Activated effector memory CD4-positive, alpha-beta T cell treated with anti-CD3 and anti-CD28 coated beads, Interleukin-2, amount 50 U/mL, for 16 hours (primary cell): ENCODE results near the gene VANGL1.
A peak's percentile ranks its signal among the peaks of the same experiment; 100 is the strongest.

ENCODE experiments used
- DNase-seq: peaks from one replicate; pipeline ENCODE4 v3.0.0-alpha.2; 2020

VANGL1 gene

GRCh38 chr1:115647047-115647446, 5.3 kb downstream of the VANGL1 start:
- DNase-seq, result no peak

DNA sequence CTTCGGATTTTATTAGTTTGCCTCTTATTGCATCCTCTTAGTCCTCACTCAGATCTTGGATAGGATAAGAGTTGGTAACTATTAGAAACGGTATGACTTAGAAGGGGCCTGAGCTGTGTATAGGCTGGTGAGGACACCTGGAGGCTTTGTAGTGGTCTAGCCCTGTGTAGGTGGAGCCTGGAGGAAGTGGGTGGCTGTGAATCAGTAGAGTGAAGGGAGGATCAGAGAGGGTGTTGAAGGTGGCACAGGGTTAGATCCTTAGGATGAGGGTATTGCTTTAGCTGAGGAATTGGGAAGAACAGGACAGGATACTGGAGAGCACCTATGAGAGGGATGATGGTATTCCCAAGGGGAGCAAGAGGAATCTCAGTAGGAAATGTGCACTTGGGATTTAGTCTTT, 5.7 kb downstream of the VANGL1 start:
- DNase-seq, result peak; percentile 67

- no peak for DNase-seq
Measured at GRCh38 chr1:115647919-115648650, 6.3 kb downstream of the VANGL1 start.

DNA sequence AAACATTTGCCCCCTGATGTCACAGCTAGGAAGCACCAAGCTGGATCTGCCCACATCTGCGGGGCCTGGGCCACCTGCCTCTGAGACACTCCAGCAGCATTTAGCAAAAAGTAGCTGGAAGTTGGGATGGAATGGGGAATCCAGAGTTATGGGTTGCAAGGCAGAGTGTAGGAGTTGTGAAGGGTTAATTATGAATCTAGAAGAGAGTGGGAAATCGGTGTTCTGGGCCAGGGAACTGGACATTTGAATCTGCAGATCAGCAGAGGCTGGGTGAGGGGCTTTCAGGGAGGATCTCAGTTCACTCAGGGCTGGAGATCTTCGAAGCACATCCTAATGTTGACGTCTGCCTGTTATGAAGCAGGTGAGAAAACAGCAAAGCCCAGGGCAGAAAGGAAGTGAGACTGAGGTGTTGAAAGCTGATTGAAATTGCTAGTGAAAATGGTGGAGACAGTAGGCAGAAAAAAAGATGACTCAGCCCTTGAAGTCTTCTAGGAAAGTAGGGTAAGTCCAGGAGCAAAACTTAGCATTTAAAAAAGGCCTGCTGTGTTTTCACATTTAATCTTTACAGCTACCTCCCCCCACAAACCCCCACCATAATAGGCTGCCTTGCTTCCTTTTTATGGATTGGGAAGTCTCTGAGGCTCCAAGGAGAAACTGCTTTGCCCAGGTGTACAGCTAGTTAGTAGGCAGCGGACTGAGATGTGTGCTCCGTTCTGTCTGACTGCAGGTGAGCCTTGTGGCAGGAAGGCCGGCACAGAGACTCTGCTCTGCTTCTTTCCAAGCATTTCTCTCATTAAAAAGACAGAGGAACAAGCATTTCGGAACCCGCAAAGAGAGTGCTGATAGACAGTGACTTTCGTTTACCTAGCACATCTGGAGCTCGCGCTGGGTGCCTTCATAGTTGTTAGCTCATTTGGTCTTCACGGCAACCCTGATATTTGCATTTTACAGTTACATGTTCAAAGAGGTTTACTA, 7.2 kb downstream of the VANGL1 start:
- DNase-seq, result no peak

DNA sequence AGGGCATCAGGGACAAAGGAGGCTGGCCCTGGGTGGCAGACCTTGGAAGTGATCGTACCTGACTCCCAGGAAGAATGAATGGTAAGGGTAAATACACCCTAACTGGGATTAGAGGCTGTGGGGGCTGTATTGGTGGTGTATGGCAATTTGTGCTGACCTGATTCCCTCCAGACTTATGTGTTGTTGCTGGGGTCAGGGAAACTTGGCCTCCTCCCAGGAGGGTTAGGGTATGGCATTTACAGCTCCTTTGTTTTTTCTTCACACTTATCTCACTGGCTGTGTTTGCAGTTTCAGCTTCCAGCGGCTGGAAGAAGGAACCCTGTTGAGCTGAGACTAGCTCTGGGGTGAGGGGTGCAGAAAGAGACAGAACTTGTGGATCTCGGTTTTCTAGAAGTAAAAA, 8.2 kb downstream of the VANGL1 start:
- DNase-seq, result no peak

GRCh38 chr1:115650961-115651360, 9.2 kb downstream of the VANGL1 start:
- DNase-seq, result no peak

DNA sequence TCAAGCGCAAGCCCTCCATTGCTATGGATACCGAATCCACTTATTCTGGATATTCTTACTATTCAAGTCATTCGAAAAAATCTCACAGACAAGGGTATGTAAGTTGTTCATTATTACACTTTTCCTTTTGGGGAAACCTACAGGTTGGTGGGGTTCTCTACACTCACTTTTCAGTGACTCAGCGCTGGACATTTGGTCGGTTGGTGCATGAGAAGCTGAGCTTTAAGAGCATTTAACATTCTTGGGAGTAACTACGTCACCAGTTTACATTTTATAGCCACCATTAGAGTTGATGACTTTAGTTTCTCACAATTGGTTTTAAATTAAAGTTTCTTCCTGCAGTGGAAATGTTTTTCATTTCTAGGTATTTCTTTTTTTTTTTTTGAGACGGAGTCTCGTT, 9.6 kb downstream of the VANGL1 start:
- no peak for DNase-seq

DNA sequence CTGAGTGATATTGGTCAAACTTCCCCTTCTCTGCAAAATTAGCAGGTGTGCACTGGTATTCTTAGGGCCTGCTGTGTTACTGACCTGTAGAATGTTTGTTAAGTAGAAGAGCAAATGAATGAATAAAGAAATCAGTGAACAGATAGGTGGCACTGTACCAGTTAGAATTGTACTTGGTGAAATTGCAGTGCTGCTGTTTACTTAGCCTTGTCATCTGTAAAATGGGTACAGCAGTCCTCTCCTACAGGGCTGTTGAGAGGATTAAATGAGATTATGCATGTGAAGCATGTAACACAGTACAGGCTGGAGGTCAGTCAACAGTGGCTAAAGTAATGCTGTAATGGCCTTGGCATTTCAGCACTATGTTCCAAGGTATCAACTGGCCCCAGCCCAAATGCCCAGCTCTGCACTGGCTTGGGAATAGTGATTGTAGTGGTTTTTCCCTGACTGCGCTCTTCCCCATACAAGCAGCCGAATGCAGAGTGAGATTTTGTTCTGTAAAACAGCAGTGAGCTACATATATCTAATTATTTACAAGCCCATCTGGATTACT, 10.5 kb downstream of the VANGL1 start:
- no peak for DNase-seq

- no peak for DNase-seq
Measured at GRCh38 chr1:115654125-115654524, 12.4 kb downstream of the VANGL1 start.

GRCh38 chr1:115654663-115655305, 13.0 kb downstream of the VANGL1 start:
- no peak for DNase-seq

- no peak for DNase-seq
Measured at GRCh38 chr1:115655306-115655663, 13.5 kb downstream of the VANGL1 start.

GRCh38 chr1:115655916-115656315, 14.1 kb downstream of the VANGL1 start:
- no peak for DNase-seq

DNA sequence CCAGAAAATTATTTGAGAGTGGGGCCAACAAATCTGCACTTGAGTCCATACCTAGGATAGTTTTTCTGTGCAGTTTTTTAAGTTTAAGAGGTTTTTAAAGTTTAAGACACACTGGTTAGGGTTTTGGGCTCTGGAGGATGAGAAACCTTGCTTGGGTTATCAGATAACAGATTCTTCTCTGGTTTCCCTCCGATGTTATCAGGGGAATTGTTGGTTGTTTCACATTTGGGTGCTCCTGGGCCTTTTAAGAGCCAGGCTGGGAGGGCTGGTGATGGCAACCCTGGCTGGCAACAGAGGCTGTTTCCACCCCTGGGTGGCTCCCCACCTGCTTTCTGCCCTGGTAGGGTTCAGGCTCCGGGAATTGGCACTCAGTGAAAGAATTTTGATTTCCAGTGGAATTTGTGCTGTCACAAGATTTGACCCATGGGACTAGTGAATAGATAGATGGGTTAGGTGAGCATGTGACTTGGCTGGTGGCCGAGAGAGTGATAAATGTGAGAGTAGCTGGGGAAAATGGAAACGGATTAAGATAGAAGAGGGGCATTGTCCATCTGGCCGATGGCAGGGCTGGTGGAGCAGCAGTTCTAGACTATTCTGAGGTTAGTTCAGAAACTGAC, 14.8 kb downstream of the VANGL1 start:
- no peak for DNase-seq

- no peak for DNase-seq
Measured at GRCh38 chr1:115658646-115659045, 16.9 kb downstream of the VANGL1 start.

GRCh38 chr1:115660151-115660550, 18.4 kb downstream of the VANGL1 start:
- no peak for DNase-seq

DNA sequence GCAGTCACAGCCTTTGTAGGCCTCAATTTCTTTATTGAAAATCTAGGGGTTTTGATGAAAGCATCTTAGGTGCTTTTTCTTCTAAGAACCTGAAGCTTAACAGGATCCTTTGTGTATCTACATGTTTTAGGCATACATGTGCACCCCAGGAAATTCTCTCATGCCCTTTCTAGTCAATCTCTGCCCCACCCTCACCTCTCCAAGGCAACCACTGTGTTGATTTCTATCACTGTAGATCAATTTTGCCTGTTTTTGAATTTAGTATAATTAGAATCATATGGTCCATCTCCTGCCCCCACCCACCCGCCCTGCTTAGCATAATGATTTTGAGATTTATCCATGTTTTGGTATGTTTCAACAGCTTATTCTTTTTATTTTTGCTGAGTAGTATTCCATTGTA, 19.4 kb downstream of the VANGL1 start:
- no peak for DNase-seq

DNA sequence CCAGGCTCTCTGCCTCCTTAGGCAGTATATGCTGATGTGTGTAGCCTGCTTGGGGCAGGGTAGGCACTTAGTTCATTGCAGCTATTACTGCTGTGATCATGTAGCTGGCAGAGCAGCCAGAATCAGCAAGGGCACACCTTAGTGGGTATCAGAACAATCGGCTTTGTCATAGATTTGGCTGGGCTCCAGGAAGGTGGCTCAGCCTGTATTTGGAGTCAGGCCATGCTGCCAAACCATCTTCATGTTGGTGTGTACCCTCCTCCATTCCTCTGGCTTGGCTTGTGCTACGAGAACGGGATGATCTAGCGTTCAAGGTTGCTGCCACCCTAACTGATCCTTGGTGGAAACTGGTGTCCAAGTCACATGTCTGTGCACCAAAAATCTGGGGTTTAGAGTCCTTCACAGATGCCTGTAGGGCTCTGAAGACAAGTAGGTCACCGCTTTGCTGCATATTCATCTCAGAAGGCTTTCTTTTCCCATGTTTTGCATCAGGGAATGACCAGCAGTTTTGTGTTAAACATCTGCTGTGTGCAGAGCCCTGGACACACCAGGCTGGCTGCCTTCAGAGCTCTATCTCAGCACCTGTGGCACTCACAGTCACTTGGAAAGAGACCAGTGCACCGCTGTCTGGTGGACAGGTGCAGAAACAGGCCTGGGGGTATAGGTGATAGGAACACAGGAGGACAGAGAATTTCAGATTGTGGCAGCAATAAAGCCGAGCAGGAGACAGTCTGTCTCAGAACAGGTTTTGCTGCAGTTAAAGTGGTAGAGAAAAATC, 23.7 kb downstream of the VANGL1 start:
- DNase-seq, result no peak

GRCh38 chr1:115666206-115666605, 24.4 kb downstream of the VANGL1 start:
- DNase-seq, result no peak

GRCh38 chr1:115666702-115667101, 24.9 kb downstream of the VANGL1 start:
- DNase-seq, result no peak

DNA sequence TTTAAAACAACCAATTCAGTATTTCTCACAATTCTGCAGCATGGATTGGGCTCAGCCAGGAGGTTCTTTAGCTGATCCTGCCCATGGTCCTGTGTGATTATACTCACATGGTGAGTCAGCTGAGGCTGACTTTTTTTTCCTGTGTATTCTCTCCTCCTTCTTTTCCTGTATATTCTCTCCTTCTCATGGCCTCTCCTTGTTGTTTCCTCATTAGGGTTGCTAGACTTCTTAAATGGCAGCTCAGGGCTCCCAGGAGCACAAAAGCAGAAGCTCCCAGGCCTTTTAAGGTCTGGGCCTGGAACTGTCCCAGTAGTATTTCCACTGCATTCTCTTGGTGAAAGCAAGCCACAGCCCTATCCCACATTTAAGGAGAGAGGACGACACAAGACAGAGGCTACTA, 26.8 kb downstream of the VANGL1 start:
- DNase-seq, result no peak

DNA sequence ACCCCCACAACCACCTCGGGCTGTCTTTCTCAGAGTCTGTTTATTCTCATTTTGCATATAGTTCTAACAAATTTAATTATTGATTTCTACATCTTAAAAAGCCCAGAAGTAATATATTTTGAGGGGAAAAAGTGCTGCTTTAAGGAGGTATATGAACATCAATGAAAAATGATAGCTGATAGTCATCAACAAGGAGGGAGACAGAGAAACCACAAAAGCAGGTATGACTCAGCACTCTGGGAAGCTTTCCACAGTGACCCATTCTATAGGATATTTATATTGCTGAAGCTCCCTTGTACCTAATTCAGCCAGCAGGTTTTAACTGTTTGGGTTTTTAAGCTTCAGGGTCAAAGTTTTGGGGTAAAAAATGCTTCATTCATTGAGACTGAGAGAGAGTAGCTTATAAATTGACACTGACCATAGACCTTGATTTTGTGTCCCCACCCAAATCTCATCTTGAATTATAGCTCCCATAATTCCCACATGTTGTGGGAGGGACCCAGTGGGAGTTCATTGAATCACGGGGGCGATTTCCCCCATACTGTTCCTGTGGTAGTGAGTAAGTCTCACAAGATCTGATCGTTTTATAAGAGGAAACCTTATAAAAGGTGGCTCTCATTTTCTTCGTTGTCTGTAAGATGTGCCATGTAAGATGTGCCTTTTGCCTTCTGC, 27.4 kb downstream of the VANGL1 start:
- no peak for DNase-seq

DNA sequence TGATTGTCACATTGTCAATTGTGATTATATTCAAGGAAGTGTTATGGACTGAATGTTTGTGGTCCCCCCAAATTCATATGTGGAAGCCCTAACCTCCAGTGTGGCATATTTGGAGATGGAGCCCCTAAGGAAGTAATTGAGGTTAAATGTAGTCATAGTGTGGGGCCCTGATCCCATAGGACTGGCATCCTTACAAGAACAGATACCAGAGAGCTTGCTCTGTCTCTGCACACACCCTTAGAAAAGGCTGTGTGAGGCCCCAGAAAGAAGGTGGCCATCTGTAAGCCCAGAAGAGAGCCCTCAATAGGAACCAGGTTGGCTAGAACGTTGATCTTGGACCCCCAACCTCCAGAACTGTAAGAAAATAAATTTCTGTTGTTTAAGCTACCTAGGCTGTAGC, 28.1 kb downstream of the VANGL1 start:
- no peak for DNase-seq
